Nephron (organoid): ENCODE data around the gene G6PC1.
A peak's percentile ranks its signal among the peaks of the same experiment; 100 is the strongest.
"Not testable (repeated sequence)": the region's sequence is repeated elsewhere in the genome, so short reads cannot be mapped to it uniquely, and the experiment has no call there.

Source experiments
- H3K27ac Mint-ChIP-seq, 3 experiments: 2 replicates each; pipeline ENCODE4 v1.8.0; 2020; ENCODE audit warnings: mixed read lengths in 3 of 3, mild to moderate bottlenecking in 2 of 3, moderate library complexity in 1 of 3
- H3K27me3 Mint-ChIP-seq: 2 replicates; pipeline ENCODE4 v1.8.0; 2021; ENCODE audit warnings: low read depth, mild to moderate bottlenecking, moderate library complexity, mixed read lengths
- H3K36me3 Mint-ChIP-seq: 2 replicates; pipeline ENCODE4 v1.8.0; 2020; ENCODE audit warnings: low read depth, mixed read lengths
- H3K4me1 Mint-ChIP-seq: 2 replicates; pipeline ENCODE4 v1.8.0; 2020; ENCODE audit warnings: mixed read lengths
- H3K4me3 Mint-ChIP-seq, 3 experiments: 2 replicates each; pipeline ENCODE4 v1.8.0; 2020; ENCODE audit warnings: mild to moderate bottlenecking in 3 of 3, mixed read lengths in 3 of 3, moderate library complexity in 2 of 3
- H3K9me3 Mint-ChIP-seq: 2 replicates; pipeline ENCODE4 v1.8.0; 2020; ENCODE audit warnings: mixed read lengths
- CTCF ChIP-seq, 3 experiments: fragments of 200-600 bp; sonication (generic); IDR thresholded peaks; one replicate each; pipeline ENCODE4 v1.5.0; 2021; ENCODE audit warnings: antibody characterized with exemption in 3 of 3; ENCODE audit not compliant: unreplicated experiment in 3 of 3

Gene G6PC1

GRCh38 chr17:42900460-42901331 is at the start of gene G6PC1:
Gene G6PC1 (plus strand): TSS chr17:42900799. CDS start chr17:42900877, 78 bp downstream.
- TF ChIP-seq CTCF (IDR thresholded peaks at IDR 0.05; ENCODE audit: unreplicated experiment in 3 of 3), result no peak
- no peak within 1 kb of the TSS for H3K27ac Mint-ChIP-seq
- H3K9me3 Mint-ChIP-seq, result no peaks in the 10 kb centered on the region
- no peaks in the 10 kb centered on the region for H3K36me3 Mint-ChIP-seq
- H3K4me3 Mint-ChIP-seq, result no peak within 1 kb of the TSS
- peaks cover 18% of the 10 kb centered on the region for H3K27me3 Mint-ChIP-seq
- no peaks in the 10 kb centered on the region for H3K4me1 Mint-ChIP-seq

GRCh38 chr17:42850954-42851353 is 49.6 kb upstream of the G6PC1 start, which contains the start of gene AOC3:
Gene AOC3 (plus strand): TSS chr17:42851199. CDS start chr17:42851344, 145 bp downstream.
- H3K27me3 Mint-ChIP-seq, result no peaks in the 10 kb centered on the region
- peak within 1 kb of the TSS in 1 of 3 experiments; percentile 13 for H3K4me3 Mint-ChIP-seq
- peaks cover 29% of the 10 kb centered on the region for H3K4me1 Mint-ChIP-seq
- peak within 1 kb of the TSS; percentile 62 to 85 (median 70) for H3K27ac Mint-ChIP-seq
- H3K9me3 Mint-ChIP-seq, result no peaks in the 10 kb centered on the region
- TF ChIP-seq CTCF (IDR thresholded peaks at IDR 0.05; ENCODE audit: unreplicated experiment in 3 of 3), result no peak
- H3K36me3 Mint-ChIP-seq, result no peaks in the 10 kb centered on the region

- not testable (repeated sequence) for H3K4me3 Mint-ChIP-seq, H3K9me3 Mint-ChIP-seq, H3K27me3 Mint-ChIP-seq, H3K36me3 Mint-ChIP-seq
- H3K4me1 Mint-ChIP-seq, result peaks cover 29% of the 10 kb centered on the region
- H3K27ac Mint-ChIP-seq, result peak overlapping the region in 1 of 3 experiments; percentile 85
Measured at GRCh38 chr17:42851371-42852240, 49.0 kb upstream of the G6PC1 start.

GRCh38 chr17:42852351-42852750 is 48.2 kb upstream of the G6PC1 start:
- Mint-ChIP-seq H3K4me3 (no peak overlapping the region), H3K27ac (peak overlapping the region in 1 of 3 experiments; percentile 46), H3K9me3 (no peaks in the 10 kb centered on the region), H3K4me1 (peaks cover 29% of the 10 kb centered on the region), H3K36me3 (no peaks in the 10 kb centered on the region), H3K27me3 (no peaks in the 10 kb centered on the region)
- no peak for TF ChIP-seq CTCF (IDR thresholded peaks at IDR 0.05; ENCODE audit: unreplicated experiment in 3 of 3)

GRCh38 chr17:42853004-42853403 is 47.6 kb upstream of the G6PC1 start:
- H3K27me3 Mint-ChIP-seq, result no peaks in the 10 kb centered on the region
- no peak for TF ChIP-seq CTCF (IDR thresholded peaks at IDR 0.05; ENCODE audit: unreplicated experiment in 3 of 3)
- peak overlapping the region in 1 of 3 experiments; percentile 46 for H3K27ac Mint-ChIP-seq
- no peaks in the 10 kb centered on the region for H3K9me3 Mint-ChIP-seq
- H3K4me3 Mint-ChIP-seq, result no peak overlapping the region
- no peaks in the 10 kb centered on the region for H3K36me3 Mint-ChIP-seq
- peaks cover 29% of the 10 kb centered on the region for H3K4me1 Mint-ChIP-seq

- H3K36me3 Mint-ChIP-seq, result no peaks in the 10 kb centered on the region
- H3K27ac Mint-ChIP-seq, result peak overlapping the region; percentile 20 to 46 (median 34)
- no peaks in the 10 kb centered on the region for H3K9me3 Mint-ChIP-seq
- TF ChIP-seq CTCF (IDR thresholded peaks at IDR 0.05; ENCODE audit: unreplicated experiment in 3 of 3), result no peak
- no peaks in the 10 kb centered on the region for H3K27me3 Mint-ChIP-seq
- H3K4me3 Mint-ChIP-seq, result no peak overlapping the region
- H3K4me1 Mint-ChIP-seq, result peaks cover 29% of the 10 kb centered on the region
Measured at GRCh38 chr17:42853597-42853967, 47.0 kb upstream of the G6PC1 start.
